K562 (cell line): ENCODE measurements around the gene HOXA2. TPM values are rescaled to one million over a fixed set of nuclear protein-coding genes. Genes with fewer than 3 reads are reported as not detected.
A peak's percentile ranks its signal among the peaks of the same experiment; 100 is the strongest.

Source experiments
- ATAC-seq: fragments of 200-7000 bp; cut with Tn5 transposase; 3 replicates; pipeline ENCODE4 v1.9.1; 2020; ENCODE audit warnings: moderate library complexity
- BruUV-seq: library from RNA; stranded (reverse); fragments of 400-500 nt; replicated peaks from 2 replicates; lab custom pipeline; 2021; lab: Mats Ljungman, UMichigan
- CTCF ChIA-PET: fragments of 300-600 bp; formaldehyde crosslinking; extraction: SDS; loops from one replicate; lab custom pipeline; 2021; ENCODE audit warnings: low intra/inter-chr PET ratio; lab: Yijun Ruan, JAX
- POLR2A ChIA-PET: fragments of 300-600, 350-650 bp; sonication (Branson Sonifier 250); formaldehyde crosslinking; extraction: SDS; loops from one replicate; lab custom pipeline; 2021; ENCODE audit warnings: antibody characterized with exemption, inconsistent platforms; lab: Yijun Ruan, JAX
- DNase-seq, 4 experiments: peaks; one replicate each; pipeline versions ENCODE4 v3.0.0 to v3.0.0-alpha.2; 2011 to 2018; ENCODE audit warnings: low spot score in 3 of 4, mixed read lengths in 3 of 4; ENCODE audit errors: extremely low read depth in 1 of 4
- FAIRE-seq: peaks from 2 replicates; lab custom pipeline; 2011; peaks lifted over from hg19 to GRCh38; lab: Jason Lieb, UNC
- H2AFZ ChIP-seq: 2 replicates; pipeline ENCODE4 v1.6.0; 2011; ENCODE audit warnings: low read depth, low read length, control low read depth, inconsistent platforms
- H3K27ac ChIP-seq: fragments of 200-600 bp; 3 replicates; pipeline ENCODE4 v1.8.0; 2011; ENCODE audit warnings: low read depth, mild to moderate bottlenecking, control low read depth, inconsistent platforms, low read length, moderate library complexity, mixed read lengths; ENCODE audit errors: extremely low read depth
- H3K27me3 ChIP-seq, 2 experiments: fragments of 300-600 bp in 1 of 2; 2 replicates in 1 of 2; 3 replicates in 1 of 2; pipeline versions ENCODE4 v1.6.0 to v1.8.0; 2011; ENCODE audit warnings: inconsistent platforms in 2 of 2, low read length in 2 of 2, mild to moderate bottlenecking in 1 of 2, mixed read lengths in 1 of 2, moderate library complexity in 1 of 2; ENCODE audit not compliant: control insufficient read depth in 2 of 2, insufficient read depth in 2 of 2
- H3K36me3 ChIP-seq: fragments of 300-600 bp; 3 replicates; pipeline ENCODE4 v1.8.0; 2011; ENCODE audit warnings: mild to moderate bottlenecking, low read length, inconsistent platforms; ENCODE audit not compliant: control insufficient read depth, insufficient read depth
- H3K4me1 ChIP-seq, 2 experiments: fragments of 200-600 bp in 1 of 2; replicated peaks in 1 of 2; 2 replicates in 1 of 2; 3 replicates in 1 of 2; pipeline versions ENCODE4 v1.5.1 to v1.8.0; 2011; ENCODE audit warnings: inconsistent platforms in 2 of 2, low read length in 2 of 2, mild to moderate bottlenecking in 1 of 2, mixed read lengths in 1 of 2, moderate library complexity in 1 of 2; ENCODE audit not compliant: control insufficient read depth in 2 of 2, insufficient read depth in 2 of 2
- H3K4me2 ChIP-seq: 2 replicates; pipeline ENCODE4 v1.6.1; 2011; ENCODE audit warnings: low read length, control low read depth, inconsistent platforms, mixed read lengths; ENCODE audit not compliant: insufficient read depth
- H3K4me3 ChIP-seq: fragments of 200-600 bp; sonication (generic), shearing (Covaris generic); 2 replicates; pipeline ENCODE4 v1.5.1; 2016; ENCODE audit warnings: control low read depth, inconsistent platforms
- H3K79me2 ChIP-seq: fragments of 200-600 bp; 3 replicates; pipeline ENCODE4 v1.8.0; 2011; ENCODE audit warnings: low read length, inconsistent platforms; ENCODE audit not compliant: control insufficient read depth, insufficient read depth
- H3K9ac ChIP-seq, 2 experiments: 2 replicates each; pipeline versions ENCODE4 v1.6.0 to v1.6.1; 2011; ENCODE audit warnings: low read depth in 2 of 2, low read length in 2 of 2, control low read depth in 1 of 2, inconsistent platforms in 1 of 2, mild to moderate bottlenecking in 1 of 2, mixed read lengths in 1 of 2; ENCODE audit not compliant: insufficient read depth in 1 of 2
- H3K9me1 ChIP-seq: one replicate; pipeline ENCODE4 v1.6.0; 2011; ENCODE audit warnings: inconsistent platforms, mild to moderate bottlenecking, low read length, moderate library complexity; ENCODE audit not compliant: control insufficient read depth, insufficient read depth
- H3K9me3 ChIP-seq: replicated peaks from 2 replicates; pipeline ENCODE4 v1.5.1; 2011; ENCODE audit warnings: low read depth, low read length, inconsistent platforms; ENCODE audit not compliant: control insufficient read depth, insufficient read depth
- H4K20me1 ChIP-seq: replicated peaks from 2 replicates; pipeline ENCODE4 v1.6.1; 2011; ENCODE audit warnings: low read length, inconsistent platforms, mixed read lengths; ENCODE audit not compliant: control insufficient read depth, insufficient read depth
- E2F5 ChIP-seq: sonication (generic); formaldehyde crosslinking; IDR thresholded peaks from 2 replicates; pipeline ENCODE4 v1.8.0; 2022; ENCODE audit warnings: mild to moderate bottlenecking, missing genetic modification reagents
- ETV5 ChIP-seq: sonication (generic); formaldehyde crosslinking; IDR thresholded peaks from 2 replicates; pipeline ENCODE4 v1.4.0; 2020; ENCODE audit warnings: low read depth, mild to moderate bottlenecking, missing genetic modification reagents
- JUND ChIP-seq, 2 experiments: IDR thresholded peaks; 2 replicates in 1 of 2; 3 replicates in 1 of 2; pipeline ENCODE4 v1.6.1; 2011; ENCODE audit warnings: borderline replicate concordance in 2 of 2, low read depth in 2 of 2, low read length in 2 of 2, improper control_type of control experiment in 1 of 2, missing biosample characterization in 1 of 2, missing genetic modification characterization in 1 of 2, missing genetic modification reagents in 1 of 2
- MECOM ChIP-seq: fragments of 250-450 bp; sonication (Bioruptor Pico); IDR thresholded peaks from 2 replicates; pipeline ENCODE4 v1.8.0; 2022; ENCODE audit warnings: inconsistent platforms
- POLR2A ChIP-seq: fragments of 450-650 bp; conservative IDR thresholded peaks from 2 replicates; pipeline ENCODE4 v1.6.1; 2016
- RAD21 ChIP-seq, 2 experiments: fragments of 250-450 bp in 1 of 2; fragments of 450-650 bp in 1 of 2; sonication (Bioruptor Pico) in 1 of 2; formaldehyde crosslinking in 1 of 2; IDR thresholded peaks in 1 of 2; conservative IDR thresholded peaks in 1 of 2; 2 replicates each; pipeline versions ENCODE4 v1.4.0 to v1.8.0; 2020 to 2022; ENCODE audit warnings: mild to moderate bottlenecking in 2 of 2, moderate library complexity in 1 of 2
- RBM15 ChIP-seq: fragments of 200-400 bp; formaldehyde crosslinking; IDR thresholded peaks from 2 replicates; pipeline ENCODE4 v1.6.1; 2018; ENCODE audit warnings: mild to moderate bottlenecking, low read length, moderate library complexity; ENCODE audit not compliant: insufficient read depth
- TOE1 ChIP-seq, 2 experiments: fragments of 450-650 bp in 1 of 2; sonication (generic) in 1 of 2; formaldehyde crosslinking in 1 of 2; IDR thresholded peaks; 2 replicates each; pipeline versions ENCODE4 v1.7.1 to v1.8.0; 2016 to 2022; ENCODE audit warnings: borderline replicate concordance in 2 of 2, mild to moderate bottlenecking in 2 of 2, antibody characterized with exemption in 1 of 2, inconsistent platforms in 1 of 2, low read depth in 1 of 2, missing genetic modification reagents in 1 of 2, moderate library complexity in 1 of 2
- ZBTB7A ChIP-seq: IDR thresholded peaks from 2 replicates; pipeline ENCODE4 v1.6.1; 2011; ENCODE audit warnings: low read depth, mild to moderate bottlenecking, low read length, moderate library complexity, borderline replicate concordance; ENCODE audit not compliant: control insufficient read depth
- WGBS: fragments of 100-300 bp; shearing (Covaris generic); methylation state at CpG from one replicate; pipeline ENCODE4 v1.1.6; 2016; ENCODE audit warnings: low coverage, mixed read lengths; ENCODE audit not compliant: insufficient coverage; ENCODE audit errors: missing lambda C conversion rate; 5-methylcytosine and 5-hydroxymethylcytosine counted together
- in situ Hi-C: fragments of 300-500 bp; cut with MboI; formaldehyde crosslinking; loops from 4 replicates; pipeline ENCODE4 v1.15.0; 2018; ENCODE audit warnings: inconsistent platforms, mixed read lengths
- intact Hi-C: fragments of 100-400 bp; cut with micrococcal nuclease; formaldehyde crosslinking; loops from 2 replicates; pipeline ENCODE4 v1.14.2; 2022
- polyA plus RNA-seq, 8 experiments: library from polyadenylated mRNA; depleted of rRNA in 4 of 8; stranded (reverse) in 5 of 8; unstranded in 3 of 8; fragments of >200 nt; fragmentation: Nextera tagmentation in 2 of 8; fragmentation: Illumina TruSeq in 1 of 8; extraction: Ambion mirVana in 2 of 8; extraction: Trizol in 1 of 8; gene quantifications; 2 replicates each; pipeline versions ENCODE4 v1.2.1 to v1.2.3, GENCODE V29; 2011 to 2014; ENCODE audit warnings: inconsistent platforms in 1 of 8, missing spikeins in 1 of 8
- total RNA-seq, 7 experiments: library from RNA; depleted of rRNA in 6 of 7; stranded (reverse); fragments of >200 nt in 6 of 7; fragmentation: Illumina TruSeq in 2 of 7; extraction: Trizol in 2 of 7; gene quantifications; 2 replicates each; pipeline versions ENCODE4 v1.2.1 to v1.2.3, GENCODE V29; 2011 to 2021; ENCODE audit warnings: low replicate concordance in 1 of 7

Gene HOXA2
- total and polyA plus RNA-seq, 9 of the 15 experiments (the other 6 are each of a cell fraction or from before 2014, with no cell fraction given), result 0.04 TPM; not detected in 8

- 0 out of 2 replicates have a peak, but pooled peaks have one; percentile 20 for TF ChIP-seq TOE1 (IDR thresholded peaks at IDR 0.05; ENCODE audit: borderline replicate concordance)
- TF ChIP-seq TOE1 (CRISPR knock-in tag; IDR thresholded peaks at IDR 0.05; ENCODE audit: borderline replicate concordance, low read depth), result no peak
Observed at GRCh38 chr7:27124096-27124901, 21.8 kb upstream of the HOXA2 start (continued).

DNA sequence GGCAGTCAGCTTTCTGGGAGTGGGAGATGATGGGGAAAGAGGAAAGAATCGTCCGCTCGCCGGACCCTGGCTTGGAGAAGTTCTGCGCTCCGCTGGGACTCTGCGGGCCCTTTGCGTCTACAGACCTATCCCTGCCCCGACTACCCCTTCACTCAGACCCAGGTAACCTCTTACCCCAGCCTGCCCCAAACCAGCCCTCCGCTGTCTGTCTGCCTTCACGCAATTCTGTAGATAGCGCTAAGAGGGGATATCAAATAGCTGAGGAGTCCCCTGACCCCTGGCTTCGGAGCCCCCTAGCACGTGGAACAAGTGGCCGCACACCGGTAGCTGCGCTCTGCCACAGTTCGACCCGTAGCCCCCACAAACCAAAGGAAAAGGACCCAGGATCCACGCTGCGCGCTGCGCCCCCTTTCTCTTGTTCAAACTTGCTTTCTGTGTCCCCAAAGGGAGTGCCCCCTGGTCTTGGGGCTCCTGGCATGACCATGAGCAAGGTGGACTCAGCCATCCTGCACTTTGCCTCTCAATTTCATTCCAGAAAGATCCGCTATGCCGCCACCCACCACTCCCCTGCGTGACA, 21.1 kb upstream of the HOXA2 start:
- no peak overlapping the region for H3K4me2 ChIP-seq
- H3K36me3 ChIP-seq, result no peaks in the 10 kb centered on the region
- intact Hi-C loops, result no loop called here
- no peak for DNase-seq
- no peak for FAIRE-seq
- no peaks in the 10 kb centered on the region for H3K9me3 ChIP-seq
- in situ Hi-C loops, result no loop called here
- no peak for TF ChIP-seq JUND (IDR thresholded peaks at IDR 0.05; ENCODE audit: borderline replicate concordance, low read depth, low read length)
- TF ChIP-seq JUND (tag; IDR thresholded peaks at IDR 0.05; ENCODE audit: borderline replicate concordance, low read depth, low read length), result no peak
- no peak for TF ChIP-seq ZBTB7A
- TF ChIP-seq MECOM (CRISPR knock-in tag), result no peak
- TF ChIP-seq E2F5 (CRISPR knock-in tag), result no peak
- no peak for TF ChIP-seq ETV5
- no peak for TF ChIP-seq RAD21 (CRISPR knock-in tag; conservative IDR thresholded peaks at IDR 0.05 in 1 of 2, IDR thresholded peaks at IDR 0.05 in 1 of 2)
- TF ChIP-seq POLR2A, result no peak
- TF ChIP-seq RBM15, result no peak
- TF ChIP-seq, all 486 proteins: peak for 0
- Histone ChIP-seq H4K20me1 (no peaks in the 10 kb centered on the region; the same call in none of the 2 replicates), H2AFZ (no peak overlapping the region), H3K4me1 (no peaks in the 10 kb centered on the region), H3K9me1 (no peaks in the 10 kb centered on the region), H3K4me3 (no peak overlapping the region), H3K9ac (no peak overlapping the region), H3K27me3 (peaks cover 28 to 57% of the 10 kb centered on the region in 2 experiments; a peak in 4 of 5 replicates), H3K79me2 (no peaks in the 10 kb centered on the region), H3K27ac (no peak overlapping the region)
- 15% methylated on average over 20 of the region's 26 CpGs for WGBS
- ChIA-PET POLR2A (no interaction called here), CTCF (no interaction called here)
- no peak for ATAC-seq
- no TSS peak for BruUV-seq
